Effector memory CD8-positive, alpha-beta T cell (primary cell): Measurements from ENCODE around the gene ALPG.
"Not testable (repeated sequence)": the region's sequence is repeated elsewhere in the genome, so short reads cannot be mapped to it uniquely, and the experiment has no call there.

Experiments used
- ATAC-seq: fragments of 150-1000 bp; cut with Tn5 transposase; replicated peaks from 2 replicates; pipeline ENCODE4 v1.10.0; 2021; ENCODE audit warnings: mild to moderate bottlenecking, moderate library complexity
- DNase-seq, 3 experiments: peaks; one replicate each; pipeline ENCODE4 v3.0.0; 2021
- H3K27ac Mint-ChIP-seq, 2 donors: one replicate each; pipeline ENCODE4 v1.8.0; 2022; ENCODE audit warnings: mild to moderate bottlenecking in 2 of 2, mixed read lengths in 2 of 2, moderate library complexity in 2 of 2
- H3K27me3 Mint-ChIP-seq, 2 donors: one replicate each; pipeline ENCODE4 v1.8.0; 2022; ENCODE audit warnings: mixed read lengths in 2 of 2
- H3K36me3 Mint-ChIP-seq: one replicate; pipeline ENCODE4 v1.8.0; 2022; ENCODE audit warnings: mild to moderate bottlenecking, moderate library complexity, mixed read lengths; ENCODE audit not compliant: insufficient read depth
- H3K4me1 Mint-ChIP-seq, 2 donors: one replicate each; pipeline ENCODE4 v1.8.0; 2022; ENCODE audit warnings: low read depth in 2 of 2, mixed read lengths in 2 of 2
- H3K4me3 Mint-ChIP-seq, 2 donors: one replicate each; pipeline ENCODE4 v1.8.0; 2022; ENCODE audit warnings: mild to moderate bottlenecking in 2 of 2, mixed read lengths in 2 of 2, moderate library complexity in 2 of 2
- H3K9me3 Mint-ChIP-seq, 2 donors: one replicate each; pipeline ENCODE4 v1.8.0; 2022; ENCODE audit warnings: mixed read lengths in 2 of 2

Gene ALPG

DNA sequence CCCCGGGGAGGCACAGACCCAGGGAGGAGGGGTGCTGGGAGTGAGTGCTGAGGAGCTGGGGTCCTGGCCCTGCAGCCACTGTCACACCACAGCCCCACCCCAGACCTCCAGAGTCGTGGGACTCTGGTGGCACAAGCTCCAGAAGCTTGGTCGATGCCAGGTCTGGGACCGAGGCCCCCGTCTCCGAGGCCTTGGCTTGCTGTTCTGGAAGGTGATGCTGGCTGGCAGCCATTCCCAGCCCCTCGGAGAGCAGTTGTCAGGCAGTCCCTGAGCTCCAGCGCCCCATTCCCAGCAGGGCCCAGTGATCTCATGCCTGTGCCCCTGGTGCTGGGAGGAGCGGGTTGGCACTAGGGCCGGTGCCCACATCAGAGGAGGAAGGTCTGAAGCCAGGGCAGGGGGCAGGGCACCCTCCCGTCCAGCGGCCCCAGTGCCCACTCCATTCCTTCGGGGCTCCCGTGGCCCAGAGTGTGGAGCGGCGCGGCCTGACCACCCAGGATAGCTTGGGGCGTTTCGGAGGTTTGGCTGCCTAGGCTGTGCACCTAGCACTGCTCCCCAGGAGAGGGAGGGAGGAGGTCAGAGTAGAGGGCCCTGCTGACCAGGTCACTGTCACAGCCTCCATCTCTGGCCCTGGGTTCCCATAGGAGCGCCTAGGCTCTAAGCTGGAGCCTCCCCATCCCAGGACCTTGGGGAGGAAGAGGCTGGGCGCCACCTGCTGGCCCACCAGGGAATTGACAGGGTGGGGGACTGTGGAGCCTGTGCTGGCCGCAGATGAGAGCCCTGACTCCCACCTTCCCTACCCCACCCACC lies 32.5 kb downstream of the ALPG start:
- H3K27me3 Mint-ChIP-seq: peaks cover 0 to 13% of the 10 kb centered on the region in 2 donors
- H3K36me3 Mint-ChIP-seq: no peaks in the 10 kb centered on the region
- H3K4me1 Mint-ChIP-seq: peaks cover 0 to 9% of the 10 kb centered on the region in 2 donors
- peak; percentile 43 for ATAC-seq
- DNase-seq: peak in 2 of 3 experiments; percentile 29 to 48
- no peak overlapping the region for H3K4me3 Mint-ChIP-seq
- no peak overlapping the region for H3K27ac Mint-ChIP-seq
- H3K9me3 Mint-ChIP-seq: no peaks in the 10 kb centered on the region

DNA sequence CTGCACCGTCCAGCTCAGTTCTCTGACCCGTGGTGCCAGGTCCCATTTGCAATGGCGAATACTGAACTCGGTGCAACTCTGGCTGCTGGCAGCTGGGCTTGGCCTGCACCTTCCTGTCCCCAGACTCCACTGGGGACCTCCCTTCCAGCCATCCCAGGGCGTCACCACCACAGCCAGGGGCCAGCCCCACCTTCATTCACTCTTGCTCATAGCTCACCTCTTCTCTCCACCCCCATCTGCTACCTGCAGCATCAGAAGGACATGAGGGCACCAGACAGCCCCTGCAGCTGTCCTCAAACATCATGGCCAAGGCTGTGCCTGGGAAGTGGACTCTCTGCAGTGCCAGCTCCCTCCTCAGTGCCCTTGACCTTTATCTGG lies 33.1 kb downstream of the ALPG start:
- DNase-seq: no peak
- no peak overlapping the region for H3K4me3 Mint-ChIP-seq
- no peaks in the 10 kb centered on the region for H3K9me3 Mint-ChIP-seq
- H3K27ac Mint-ChIP-seq: no peak overlapping the region
- peaks cover 0 to 9% of the 10 kb centered on the region in 2 donors for H3K4me1 Mint-ChIP-seq
- no peaks in the 10 kb centered on the region for H3K36me3 Mint-ChIP-seq
- ATAC-seq: no peak
- peaks cover 0 to 13% of the 10 kb centered on the region in 2 donors for H3K27me3 Mint-ChIP-seq

DNA sequence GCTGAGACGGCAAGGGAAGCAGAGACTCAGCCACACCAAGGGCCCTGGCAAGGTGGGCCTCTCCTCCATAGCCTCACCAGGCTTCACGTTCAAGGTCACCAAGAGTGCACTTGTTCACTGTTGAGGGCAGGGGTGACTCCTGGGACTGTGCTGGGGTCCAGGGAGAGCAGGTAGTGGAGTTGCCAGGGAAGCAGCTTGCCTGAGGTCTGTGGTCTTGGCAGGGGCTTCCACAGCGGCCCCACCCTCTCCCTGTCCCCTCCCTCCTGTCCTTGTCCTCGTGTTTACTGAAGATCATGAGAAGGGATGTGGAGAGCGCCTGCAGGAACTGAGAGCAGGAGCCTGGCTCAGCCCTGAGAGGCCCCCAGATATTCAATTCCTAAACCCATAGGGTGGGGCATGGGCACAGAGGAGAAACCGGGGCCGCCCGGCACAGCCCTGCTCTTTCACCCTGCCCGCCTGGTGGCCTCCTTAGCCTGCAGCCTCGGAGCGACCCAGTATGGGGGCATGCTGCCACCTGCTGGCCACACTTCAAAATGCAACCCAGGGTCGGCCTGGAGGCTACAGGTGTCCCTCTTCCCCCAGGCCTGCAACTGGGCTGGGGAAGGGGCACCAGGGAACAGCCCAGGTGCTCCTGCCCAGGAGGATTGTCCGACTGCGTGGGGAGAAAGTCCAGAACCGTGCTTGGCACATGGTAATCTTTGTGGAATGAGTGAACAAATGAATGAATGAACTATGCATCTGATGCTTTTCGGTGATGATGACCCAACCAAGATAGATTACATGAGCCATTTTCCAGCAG lies 33.8 kb downstream of the ALPG start:
- H3K27ac Mint-ChIP-seq, H3K36me3 Mint-ChIP-seq, H3K4me3 Mint-ChIP-seq, H3K4me1 Mint-ChIP-seq, H3K9me3 Mint-ChIP-seq: not testable (repeated sequence)
- ATAC-seq (peak; percentile 90), DNase-seq (peak; percentile 84 to 91 (median 86))
- peaks cover 0 to 13% of the 10 kb centered on the region in 2 donors for H3K27me3 Mint-ChIP-seq

DNA sequence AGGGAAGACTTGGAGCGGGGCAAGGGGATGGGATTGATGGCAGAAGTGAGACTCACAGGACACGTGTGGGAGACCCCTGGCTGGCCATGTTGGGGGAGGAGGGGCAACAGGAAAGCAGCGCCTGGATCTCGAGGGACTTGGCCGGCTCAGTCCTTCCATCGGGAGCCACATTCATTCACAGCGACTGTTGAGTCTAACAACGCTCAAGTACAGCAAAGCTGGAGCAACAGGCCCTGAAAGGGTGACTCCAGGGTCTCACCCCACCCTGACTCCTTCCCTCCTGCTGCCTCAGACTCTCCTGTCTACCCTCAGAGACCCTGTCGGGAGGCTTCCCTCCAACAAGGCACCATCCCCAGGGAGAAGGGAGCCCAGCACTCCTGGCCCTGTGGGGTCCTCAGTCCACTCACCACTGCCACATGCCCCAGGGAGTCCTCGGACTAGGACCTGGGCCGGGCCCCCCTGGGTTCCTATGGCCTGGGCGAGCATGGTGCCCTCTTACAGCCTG lies 34.6 kb downstream of the ALPG start:
- Mint-ChIP-seq H3K4me3 (no peak overlapping the region), H3K27me3 (peaks cover 0 to 13% of the 10 kb centered on the region in 2 donors), H3K9me3 (no peaks in the 10 kb centered on the region), H3K36me3 (no peaks in the 10 kb centered on the region), H3K4me1 (peaks cover 0 to 9% of the 10 kb centered on the region in 2 donors), H3K27ac (no peak overlapping the region)
- ATAC-seq (no peak), DNase-seq (no peak)

DNA sequence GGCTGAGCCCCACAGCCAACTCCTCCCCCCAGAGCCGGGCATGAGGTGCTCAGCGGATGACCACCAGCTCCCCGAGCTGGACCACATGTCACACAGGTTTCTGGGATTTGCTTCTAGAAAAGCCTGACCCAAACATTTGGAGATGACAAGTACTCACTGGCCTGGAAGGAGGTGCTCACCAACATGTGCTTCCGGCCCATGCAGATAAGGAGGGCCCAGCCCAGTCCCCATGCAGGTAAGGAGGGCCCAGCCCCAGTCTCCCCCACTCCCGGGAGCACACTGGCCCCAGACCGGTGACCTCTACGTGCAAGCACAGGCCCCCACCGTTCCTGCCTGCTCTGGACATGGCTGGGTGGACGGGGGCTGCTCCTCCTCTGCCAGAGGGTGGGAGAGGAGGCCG lies 35.3 kb downstream of the ALPG start:
- H3K4me3 Mint-ChIP-seq, H3K9me3 Mint-ChIP-seq, ATAC-seq, H3K27ac Mint-ChIP-seq, H3K36me3 Mint-ChIP-seq, DNase-seq: not testable (repeated sequence)
- Mint-ChIP-seq H3K4me1 (peaks cover 0 to 11% of the 10 kb centered on the region in 2 donors), H3K27me3 (peaks cover 0 to 15% of the 10 kb centered on the region in 2 donors)

DNA sequence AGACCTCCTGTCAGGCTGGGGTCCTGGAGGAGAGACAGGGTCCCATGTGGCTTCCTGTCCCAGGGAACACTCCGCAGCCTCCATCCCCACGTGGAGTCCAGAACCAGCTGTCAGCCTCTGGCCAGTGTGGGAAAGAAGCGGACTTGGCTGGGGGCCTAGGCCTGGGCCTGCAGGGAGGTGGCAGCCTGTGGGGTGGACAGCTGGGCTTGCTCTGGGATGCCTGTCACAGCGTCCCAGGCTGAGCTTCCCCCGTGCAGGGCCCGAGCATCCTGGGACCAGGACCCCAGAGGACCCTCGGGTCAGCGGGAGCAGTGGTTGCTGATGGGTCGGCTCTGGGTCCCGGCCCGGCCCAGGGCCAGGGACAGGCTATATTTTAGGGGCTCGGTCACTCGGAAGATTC lies 35.8 kb downstream of the ALPG start:
- H3K27ac Mint-ChIP-seq, H3K9me3 Mint-ChIP-seq, H3K36me3 Mint-ChIP-seq, DNase-seq, H3K4me3 Mint-ChIP-seq, ATAC-seq: not testable (repeated sequence)
- H3K27me3 Mint-ChIP-seq: peaks cover 0 to 13% of the 10 kb centered on the region in 2 donors
- H3K4me1 Mint-ChIP-seq: peaks cover 0 to 14% of the 10 kb centered on the region in 2 donors

DNA sequence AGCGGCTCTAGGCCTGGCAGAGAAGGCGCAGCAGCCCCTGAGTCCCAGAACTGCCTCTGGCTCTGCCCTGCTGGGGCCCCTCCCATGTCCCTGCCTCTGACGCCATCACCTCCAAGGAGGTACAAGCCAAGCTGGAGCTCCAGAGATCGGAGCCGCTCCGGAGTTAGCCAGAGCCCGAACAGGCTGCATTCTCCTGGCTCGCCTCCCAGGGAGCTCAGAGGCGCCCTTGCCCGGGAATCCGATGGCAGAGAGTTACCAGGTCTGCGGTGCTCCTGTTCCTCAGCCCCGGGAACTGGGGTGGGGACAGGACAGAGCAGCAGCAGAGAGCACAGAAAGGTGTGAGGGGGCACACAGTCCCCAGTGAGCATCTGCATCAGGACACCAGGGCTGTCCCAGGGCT lies 36.4 kb downstream of the ALPG start:
- H3K9me3 Mint-ChIP-seq, H3K4me3 Mint-ChIP-seq, H3K27me3 Mint-ChIP-seq, ATAC-seq, H3K27ac Mint-ChIP-seq, H3K36me3 Mint-ChIP-seq, DNase-seq: not testable (repeated sequence)
- peaks cover 0 to 14% of the 10 kb centered on the region in 2 donors for H3K4me1 Mint-ChIP-seq

DNA sequence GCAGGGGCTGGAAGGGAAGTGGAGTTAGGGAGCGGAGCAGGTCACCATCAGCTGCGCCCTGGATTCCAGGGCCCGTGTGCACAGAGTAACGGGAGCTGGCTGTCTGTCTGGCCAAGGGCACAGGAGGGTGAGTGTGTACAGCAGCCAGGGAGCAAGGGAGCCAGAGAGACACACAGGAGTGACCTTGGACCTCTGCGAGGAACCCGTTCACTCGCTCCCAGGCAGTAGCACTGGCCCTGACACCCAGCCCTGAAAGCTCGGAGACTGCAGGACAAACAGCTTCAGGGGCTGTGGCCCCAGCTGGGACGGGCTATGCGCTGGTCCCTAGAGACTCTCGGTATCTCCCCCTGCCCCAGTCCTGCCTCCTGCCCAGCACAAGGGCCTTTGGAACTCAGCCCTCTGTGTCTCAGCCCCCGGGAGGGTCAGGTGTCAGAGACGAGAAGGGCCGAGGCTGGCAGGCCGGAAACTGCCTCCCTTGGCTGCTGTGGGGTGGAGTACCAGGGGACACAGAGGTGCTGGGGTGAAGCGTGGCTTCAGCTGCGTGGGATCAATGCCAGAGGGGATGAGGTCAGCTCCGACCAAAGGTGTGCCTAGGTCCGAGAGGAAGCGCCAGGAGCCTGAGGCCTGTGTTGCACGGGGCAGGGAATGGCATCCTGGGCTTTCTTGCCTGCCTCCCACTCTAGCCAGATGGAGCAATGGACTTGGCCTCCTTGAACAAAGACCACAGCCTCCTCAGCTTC lies 37.2 kb downstream of the ALPG start:
- not testable (repeated sequence) for H3K4me3 Mint-ChIP-seq, DNase-seq, ATAC-seq, H3K36me3 Mint-ChIP-seq, H3K27ac Mint-ChIP-seq, H3K9me3 Mint-ChIP-seq, H3K27me3 Mint-ChIP-seq
- H3K4me1 Mint-ChIP-seq: peaks cover 0 to 14% of the 10 kb centered on the region in 2 donors

DNA sequence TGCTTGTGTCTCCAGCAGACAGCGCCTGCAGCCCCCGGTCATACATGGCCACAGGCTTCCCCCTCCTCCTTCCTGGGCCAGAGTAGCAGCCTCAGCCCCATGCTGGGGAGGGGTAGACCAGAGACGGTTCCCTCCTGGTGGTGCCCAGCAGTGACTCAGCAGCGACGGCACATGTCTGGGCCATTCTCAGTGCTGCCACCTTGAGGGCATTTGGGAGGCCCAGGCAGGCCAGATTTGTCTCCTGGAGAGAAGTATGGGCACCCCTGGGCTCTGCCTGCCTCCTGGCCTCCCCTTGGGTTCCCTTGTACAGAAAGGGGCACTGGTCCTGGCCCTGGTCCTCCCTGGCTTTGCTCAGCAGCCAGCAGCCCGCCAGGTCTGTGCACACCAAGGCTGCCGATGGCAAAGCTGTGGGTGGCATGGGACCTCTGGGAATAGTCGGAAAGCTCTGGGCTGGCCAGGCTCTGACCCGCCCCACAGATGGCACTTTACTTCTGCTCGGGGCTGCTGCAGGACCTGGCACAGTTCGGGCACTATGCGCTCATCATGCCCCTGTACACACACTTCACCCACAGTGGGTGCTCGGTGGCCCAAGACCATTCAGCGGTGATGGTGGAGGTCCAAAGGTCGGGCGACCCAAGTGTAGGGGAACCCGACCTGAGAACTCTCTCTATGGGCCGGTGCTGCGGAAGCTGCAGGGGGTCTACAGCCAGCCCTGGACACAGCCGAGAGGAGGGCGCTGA lies 37.9 kb downstream of the ALPG start:
- no peaks in the 10 kb centered on the region for H3K36me3 Mint-ChIP-seq
- H3K9me3 Mint-ChIP-seq: no peaks in the 10 kb centered on the region
- peaks cover 0 to 10% of the 10 kb centered on the region in 2 donors for H3K27me3 Mint-ChIP-seq
- H3K4me3 Mint-ChIP-seq: no peak overlapping the region
- peak; percentile 32 to 57 (median 34) for DNase-seq
- no peak overlapping the region for H3K27ac Mint-ChIP-seq
- peak; percentile 48 for ATAC-seq
- peaks cover 0 to 14% of the 10 kb centered on the region in 2 donors for H3K4me1 Mint-ChIP-seq

DNA sequence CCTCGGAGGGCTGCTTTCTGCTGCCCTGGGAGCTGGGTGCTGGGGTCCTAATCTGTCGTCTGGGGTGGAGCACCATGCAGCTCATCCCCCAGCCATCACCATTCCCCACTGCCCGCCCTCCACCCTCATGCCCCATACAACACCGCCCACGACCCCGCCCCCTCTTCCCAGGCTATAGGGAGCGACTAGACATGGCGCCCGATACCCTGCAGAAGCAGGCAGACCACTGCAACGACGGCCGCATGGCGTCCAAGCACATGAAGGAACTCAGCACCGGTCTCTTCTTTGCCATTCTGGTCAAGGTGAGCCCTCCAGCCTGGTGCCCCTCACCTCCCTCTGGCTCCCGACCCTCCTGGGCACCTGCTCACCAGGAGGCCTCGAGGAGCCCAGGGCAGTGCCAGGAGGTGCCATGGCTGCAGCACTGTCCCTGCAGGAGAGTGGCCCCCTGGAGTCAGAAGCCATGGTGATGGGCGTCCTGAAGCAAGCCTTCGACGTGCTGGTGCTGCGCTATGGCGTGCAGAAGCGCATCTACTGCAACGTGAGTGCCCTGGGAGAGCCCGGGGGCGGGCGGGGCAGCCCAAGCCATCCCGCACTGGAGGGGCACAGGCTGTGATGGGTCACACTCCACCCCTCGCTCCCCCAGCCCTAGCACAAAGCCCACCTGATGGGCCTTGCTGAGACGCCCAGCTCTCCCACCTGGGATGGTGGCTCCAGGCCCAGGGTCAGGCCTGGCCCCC lies 38.7 kb downstream of the ALPG start:
- H3K9me3 Mint-ChIP-seq, H3K4me1 Mint-ChIP-seq, DNase-seq, H3K4me3 Mint-ChIP-seq, H3K27ac Mint-ChIP-seq, ATAC-seq, H3K36me3 Mint-ChIP-seq: not testable (repeated sequence)
- H3K27me3 Mint-ChIP-seq: peaks cover 0 to 18% of the 10 kb centered on the region in 2 donors

DNA sequence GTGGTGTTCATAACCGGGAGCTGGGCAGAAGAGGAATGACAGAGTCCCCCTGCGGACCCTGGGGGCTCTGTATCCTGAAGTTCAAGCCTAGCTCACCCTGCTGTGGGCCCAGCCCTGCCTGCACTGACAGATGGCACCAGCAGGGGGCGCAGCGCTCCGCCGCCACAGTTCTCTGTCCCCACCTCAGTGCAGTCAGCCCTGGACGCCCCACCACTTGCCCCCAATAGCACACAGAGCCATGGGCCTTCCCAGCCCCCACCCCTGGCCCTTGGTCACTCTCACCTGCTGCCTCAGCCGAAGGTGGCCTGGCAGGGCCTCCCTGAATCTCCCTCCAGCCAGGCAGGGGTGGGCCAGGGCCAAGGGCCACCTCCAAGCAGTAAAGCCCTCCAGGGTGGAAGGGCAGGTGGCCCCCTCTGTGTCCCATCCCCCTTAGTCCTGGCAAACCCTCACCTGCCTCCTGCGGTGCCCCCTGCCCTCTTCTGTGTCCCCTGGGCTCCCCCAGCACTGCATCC lies 39.7 kb downstream of the ALPG start:
- not testable (repeated sequence) for H3K4me1 Mint-ChIP-seq, H3K4me3 Mint-ChIP-seq, H3K27ac Mint-ChIP-seq, H3K9me3 Mint-ChIP-seq, DNase-seq, H3K36me3 Mint-ChIP-seq
- peak; percentile 48 for ATAC-seq
- H3K27me3 Mint-ChIP-seq: peaks cover 0 to 18% of the 10 kb centered on the region in 2 donors

DNA sequence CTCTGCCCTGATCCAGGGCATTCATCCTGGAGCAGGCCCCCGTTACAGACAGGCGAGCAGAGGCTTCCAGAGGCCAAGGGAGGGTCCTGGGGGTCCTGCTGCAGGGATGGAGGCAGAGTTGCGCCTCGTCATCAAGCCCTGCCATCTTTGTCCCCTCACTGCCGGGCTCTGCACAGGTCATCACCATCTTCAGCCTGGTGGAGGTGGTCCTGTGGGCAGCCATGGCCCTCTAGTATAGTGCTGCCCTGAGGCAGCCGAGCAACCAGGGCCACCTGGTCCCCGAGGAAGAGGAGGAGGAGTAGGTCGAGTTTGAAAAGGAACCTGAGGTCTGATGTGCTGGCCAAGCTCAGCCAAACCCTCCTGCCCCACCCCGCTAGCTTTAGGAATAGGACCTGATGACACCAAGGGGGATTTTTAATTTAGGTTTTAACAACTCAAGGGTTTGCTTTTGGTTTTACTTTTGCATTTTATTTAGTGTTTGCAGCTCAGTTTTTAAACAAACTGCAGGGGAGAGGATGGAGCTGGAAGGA lies 40.5 kb downstream of the ALPG start:
- H3K27me3 Mint-ChIP-seq: peaks cover 0 to 18% of the 10 kb centered on the region in 2 donors
- ATAC-seq: no peak
- H3K4me1 Mint-ChIP-seq: peaks cover 0 to 6% of the 10 kb centered on the region in 2 donors
- no peak overlapping the region for H3K27ac Mint-ChIP-seq
- H3K4me3 Mint-ChIP-seq: no peak overlapping the region
- no peak for DNase-seq
- no peaks in the 10 kb centered on the region for H3K9me3 Mint-ChIP-seq
- H3K36me3 Mint-ChIP-seq: no peaks in the 10 kb centered on the region
